Endothelial cell of umbilical vein (primary cell): ENCODE measurements around the gene TENM4.

Experiments used
- CTCF ChIP-seq, 2 donors: IDR thresholded peaks; 1 replicate in 1 of 2; 2 replicates in 1 of 2; pipeline ENCODE4 v1.5.1; 2011; ENCODE audit warnings: low read length in 2 of 2, mild to moderate bottlenecking in 2 of 2, moderate library complexity in 2 of 2, control low read depth in 1 of 2, inconsistent platforms in 1 of 2, low read depth in 1 of 2; ENCODE audit not compliant: insufficient read depth in 1 of 2; ENCODE audit errors: extremely low read depth in 1 of 2
- EZH2 ChIP-seq: IDR thresholded peaks from 2 replicates; pipeline ENCODE4 v1.6.1; 2012; ENCODE audit warnings: borderline replicate concordance, low read depth, mild to moderate bottlenecking, moderate library complexity, low read length, inconsistent platforms; ENCODE audit not compliant: severe bottlenecking
- FOS ChIP-seq: IDR thresholded peaks from 2 replicates; pipeline ENCODE4 v1.6.1; 2011; ENCODE audit warnings: mild to moderate bottlenecking, low read length, moderate library complexity, borderline replicate concordance; ENCODE audit not compliant: insufficient read depth
- JUN ChIP-seq: IDR thresholded peaks from 2 replicates; pipeline ENCODE4 v1.6.1; 2011; ENCODE audit warnings: borderline replicate concordance, low read depth; ENCODE audit not compliant: insufficient read length, insufficient read depth
- MAX ChIP-seq: IDR thresholded peaks from 2 replicates; pipeline ENCODE4 v1.6.1; 2011; ENCODE audit not compliant: insufficient read depth, insufficient read length
- MYC ChIP-seq: IDR thresholded peaks from one replicate; pipeline ENCODE4 v1.6.1; 2011; ENCODE audit warnings: mild to moderate bottlenecking, low read depth, low read length
- POLR2A ChIP-seq: IDR thresholded peaks from 2 replicates; pipeline ENCODE4 v1.6.1; 2012; ENCODE audit warnings: low read depth, mild to moderate bottlenecking, control low read depth, low read length
- POLR2AphosphoS5 ChIP-seq: IDR thresholded peaks from 2 replicates; pipeline ENCODE4 v1.6.1; 2012; ENCODE audit warnings: low read depth, mild to moderate bottlenecking, control low read depth, low read length, moderate library complexity; ENCODE audit not compliant: insufficient read depth

GRCh38 chr11:78612721-78613377 lies 828.0 kb downstream of the TENM4 start:
- no peak for TF ChIP-seq JUN
- no peak for TF ChIP-seq CTCF (IDR thresholded peaks at IDR 0.05; ENCODE audit: extremely low read depth in 1 of 2, insufficient read depth in 1 of 2, low read depth in 1 of 2, low read length in 2 of 2)
- TF ChIP-seq EZH2, result no peak
- TF ChIP-seq MAX, result no peak
- TF ChIP-seq POLR2A, result no peak
- TF ChIP-seq FOS, result no peak
- TF ChIP-seq POLR2AphosphoS5, result no peak
- no peak for TF ChIP-seq MYC
